Measurements from ENCODE around the gene RTP2.

DNA sequence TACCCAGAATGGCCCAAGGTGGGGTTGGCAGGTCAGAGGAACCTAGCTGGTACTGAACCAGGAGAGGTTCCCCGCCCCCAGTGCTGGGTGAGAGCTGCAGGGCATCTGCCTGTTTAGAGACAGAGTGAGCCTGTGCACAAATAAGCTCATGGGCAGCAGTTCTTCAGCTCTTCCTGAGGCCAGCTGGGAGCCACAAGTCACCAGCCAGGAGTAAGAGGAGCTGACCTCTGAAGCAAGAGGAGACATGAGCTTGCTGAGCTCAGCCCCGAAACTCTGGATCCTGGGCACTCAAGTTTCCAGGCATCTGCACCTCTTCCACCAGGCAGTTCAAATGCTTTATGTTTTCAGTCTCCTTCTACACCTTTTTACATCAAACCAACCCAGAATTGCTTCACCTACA lies 2.1 kb downstream of the RTP2 start:
- TF ChIP-seq, protein P1, sequence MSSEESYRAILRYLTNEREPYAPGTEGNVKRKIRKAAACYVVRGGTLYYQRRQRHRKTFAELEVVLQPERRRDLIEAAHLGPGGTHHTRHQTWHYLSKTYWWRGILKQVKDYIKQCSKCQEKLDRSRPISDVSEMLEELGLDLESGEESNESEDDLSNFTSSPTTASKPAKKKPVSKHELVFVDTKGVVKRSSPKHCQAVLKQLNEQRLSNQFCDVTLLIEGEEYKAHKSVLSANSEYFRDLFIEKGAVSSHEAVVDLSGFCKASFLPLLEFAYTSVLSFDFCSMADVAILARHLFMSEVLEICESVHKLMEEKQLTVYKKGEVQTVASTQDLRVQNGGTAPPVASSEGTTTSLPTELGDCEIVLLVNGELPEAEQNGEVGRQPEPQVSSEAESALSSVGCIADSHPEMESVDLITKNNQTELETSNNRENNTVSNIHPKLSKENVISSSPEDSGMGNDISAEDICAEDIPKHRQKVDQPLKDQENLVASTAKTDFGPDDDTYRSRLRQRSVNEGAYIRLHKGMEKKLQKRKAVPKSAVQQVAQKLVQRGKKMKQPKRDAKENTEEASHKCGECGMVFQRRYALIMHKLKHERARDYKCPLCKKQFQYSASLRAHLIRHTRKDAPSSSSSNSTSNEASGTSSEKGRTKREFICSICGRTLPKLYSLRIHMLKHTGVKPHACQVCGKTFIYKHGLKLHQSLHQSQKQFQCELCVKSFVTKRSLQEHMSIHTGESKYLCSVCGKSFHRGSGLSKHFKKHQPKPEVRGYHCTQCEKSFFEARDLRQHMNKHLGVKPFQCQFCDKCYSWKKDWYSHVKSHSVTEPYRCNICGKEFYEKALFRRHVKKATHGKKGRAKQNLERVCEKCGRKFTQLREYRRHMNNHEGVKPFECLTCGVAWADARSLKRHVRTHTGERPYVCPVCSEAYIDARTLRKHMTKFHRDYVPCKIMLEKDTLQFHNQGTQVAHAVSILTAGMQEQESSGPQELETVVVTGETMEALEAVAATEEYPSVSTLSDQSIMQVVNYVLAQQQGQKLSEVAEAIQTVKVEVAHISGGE (CRISPR knock-in tag; IDR thresholded peaks at IDR 0.05): no peak
- TF ChIP-seq EZH2 (IDR thresholded peaks at IDR 0.05; ENCODE audit: borderline replicate concordance, control insufficient read depth, low read depth, low read length): no peak
- TF ChIP-seq YY1 (IDR thresholded peaks at IDR 0.05; ENCODE audit: low read depth, low read length): no peak
- TF ChIP-seq, protein P2, sequence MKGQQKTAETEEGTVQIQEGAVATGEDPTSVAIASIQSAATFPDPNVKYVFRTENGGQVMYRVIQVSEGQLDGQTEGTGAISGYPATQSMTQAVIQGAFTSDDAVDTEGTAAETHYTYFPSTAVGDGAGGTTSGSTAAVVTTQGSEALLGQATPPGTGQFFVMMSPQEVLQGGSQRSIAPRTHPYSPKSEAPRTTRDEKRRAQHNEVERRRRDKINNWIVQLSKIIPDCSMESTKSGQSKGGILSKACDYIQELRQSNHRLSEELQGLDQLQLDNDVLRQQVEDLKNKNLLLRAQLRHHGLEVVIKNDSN (IDR thresholded peaks at IDR 0.05; ENCODE audit: borderline replicate concordance, extremely low read length, insufficient read depth, low read depth, low read length): no peak
- no peak for TF ChIP-seq TCF12 (IDR thresholded peaks at IDR 0.05; ENCODE audit: low read depth, low read length)
- no peak for TF ChIP-seq SREBF2 (IDR thresholded peaks at IDR 0.05; ENCODE audit: low read length)
- no peak for TF ChIP-seq TARDBP (IDR thresholded peaks at IDR 0.05; ENCODE audit: borderline replicate concordance)
- no peak for TF ChIP-seq JUND (IDR thresholded peaks at IDR 0.05; ENCODE audit: low read depth, low read length)
- no peak for TF ChIP-seq TBL1XR1 (IDR thresholded peaks at IDR 0.05; ENCODE audit: low read depth, low read length)
- TF ChIP-seq, protein P3, sequence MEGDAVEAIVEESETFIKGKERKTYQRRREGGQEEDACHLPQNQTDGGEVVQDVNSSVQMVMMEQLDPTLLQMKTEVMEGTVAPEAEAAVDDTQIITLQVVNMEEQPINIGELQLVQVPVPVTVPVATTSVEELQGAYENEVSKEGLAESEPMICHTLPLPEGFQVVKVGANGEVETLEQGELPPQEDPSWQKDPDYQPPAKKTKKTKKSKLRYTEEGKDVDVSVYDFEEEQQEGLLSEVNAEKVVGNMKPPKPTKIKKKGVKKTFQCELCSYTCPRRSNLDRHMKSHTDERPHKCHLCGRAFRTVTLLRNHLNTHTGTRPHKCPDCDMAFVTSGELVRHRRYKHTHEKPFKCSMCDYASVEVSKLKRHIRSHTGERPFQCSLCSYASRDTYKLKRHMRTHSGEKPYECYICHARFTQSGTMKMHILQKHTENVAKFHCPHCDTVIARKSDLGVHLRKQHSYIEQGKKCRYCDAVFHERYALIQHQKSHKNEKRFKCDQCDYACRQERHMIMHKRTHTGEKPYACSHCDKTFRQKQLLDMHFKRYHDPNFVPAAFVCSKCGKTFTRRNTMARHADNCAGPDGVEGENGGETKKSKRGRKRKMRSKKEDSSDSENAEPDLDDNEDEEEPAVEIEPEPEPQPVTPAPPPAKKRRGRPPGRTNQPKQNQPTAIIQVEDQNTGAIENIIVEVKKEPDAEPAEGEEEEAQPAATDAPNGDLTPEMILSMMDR (IDR thresholded peaks at IDR 0.05 in 2 of 3, conservative IDR thresholded peaks at IDR 0.05 in 1 of 3; ENCODE audit: control insufficient read depth in 2 of 3, extremely low read depth in 1 of 3, insufficient read depth in 1 of 3, low read depth in 3 of 3, low read length in 3 of 3): no peak
- TF ChIP-seq, protein P4, sequence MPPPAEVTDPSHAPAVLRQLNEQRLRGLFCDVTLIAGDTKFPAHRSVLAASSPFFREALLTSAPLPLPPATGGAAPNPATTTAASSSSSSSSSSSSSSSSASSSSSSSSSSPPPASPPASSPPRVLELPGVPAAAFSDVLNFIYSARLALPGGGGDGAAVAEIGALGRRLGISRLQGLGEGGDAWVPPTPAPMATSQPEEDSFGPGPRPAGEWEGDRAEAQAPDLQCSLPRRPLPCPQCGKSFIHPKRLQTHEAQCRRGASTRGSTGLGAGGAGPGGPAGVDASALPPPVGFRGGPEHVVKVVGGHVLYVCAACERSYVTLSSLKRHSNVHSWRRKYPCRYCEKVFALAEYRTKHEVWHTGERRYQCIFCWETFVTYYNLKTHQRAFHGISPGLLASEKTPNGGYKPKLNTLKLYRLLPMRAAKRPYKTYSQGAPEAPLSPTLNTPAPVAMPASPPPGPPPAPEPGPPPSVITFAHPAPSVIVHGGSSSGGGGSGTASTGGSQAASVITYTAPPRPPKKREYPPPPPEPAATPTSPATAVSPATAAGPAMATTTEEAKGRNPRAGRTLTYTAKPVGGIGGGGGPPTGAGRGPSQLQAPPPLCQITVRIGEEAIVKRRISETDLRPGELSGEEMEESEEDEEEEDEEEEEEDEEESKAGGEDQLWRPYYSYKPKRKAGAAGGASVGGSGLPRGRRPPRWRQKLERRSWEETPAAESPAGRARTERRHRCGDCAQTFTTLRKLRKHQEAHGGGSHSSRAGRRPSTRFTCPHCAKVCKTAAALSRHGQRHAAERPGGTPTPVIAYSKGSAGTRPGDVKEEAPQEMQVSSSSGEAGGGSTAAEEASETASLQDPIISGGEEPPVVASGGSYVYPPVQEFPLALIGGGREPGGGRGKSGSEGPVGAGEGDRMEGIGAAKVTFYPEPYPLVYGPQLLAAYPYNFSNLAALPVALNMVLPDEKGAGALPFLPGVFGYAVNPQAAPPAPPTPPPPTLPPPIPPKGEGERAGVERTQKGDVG (CRISPR knock-in tag; IDR thresholded peaks at IDR 0.05): no peak

Data from GM12878 (cell line).